Amniotic epithelial cell (primary cell): ENCODE data around the gene PCDHB1.

Experiments
- DNase-seq: peaks from one replicate; pipeline ENCODE4 v3.0.0-alpha.2; 2010; ENCODE audit warnings: low read depth

Gene PCDHB1, protein sequence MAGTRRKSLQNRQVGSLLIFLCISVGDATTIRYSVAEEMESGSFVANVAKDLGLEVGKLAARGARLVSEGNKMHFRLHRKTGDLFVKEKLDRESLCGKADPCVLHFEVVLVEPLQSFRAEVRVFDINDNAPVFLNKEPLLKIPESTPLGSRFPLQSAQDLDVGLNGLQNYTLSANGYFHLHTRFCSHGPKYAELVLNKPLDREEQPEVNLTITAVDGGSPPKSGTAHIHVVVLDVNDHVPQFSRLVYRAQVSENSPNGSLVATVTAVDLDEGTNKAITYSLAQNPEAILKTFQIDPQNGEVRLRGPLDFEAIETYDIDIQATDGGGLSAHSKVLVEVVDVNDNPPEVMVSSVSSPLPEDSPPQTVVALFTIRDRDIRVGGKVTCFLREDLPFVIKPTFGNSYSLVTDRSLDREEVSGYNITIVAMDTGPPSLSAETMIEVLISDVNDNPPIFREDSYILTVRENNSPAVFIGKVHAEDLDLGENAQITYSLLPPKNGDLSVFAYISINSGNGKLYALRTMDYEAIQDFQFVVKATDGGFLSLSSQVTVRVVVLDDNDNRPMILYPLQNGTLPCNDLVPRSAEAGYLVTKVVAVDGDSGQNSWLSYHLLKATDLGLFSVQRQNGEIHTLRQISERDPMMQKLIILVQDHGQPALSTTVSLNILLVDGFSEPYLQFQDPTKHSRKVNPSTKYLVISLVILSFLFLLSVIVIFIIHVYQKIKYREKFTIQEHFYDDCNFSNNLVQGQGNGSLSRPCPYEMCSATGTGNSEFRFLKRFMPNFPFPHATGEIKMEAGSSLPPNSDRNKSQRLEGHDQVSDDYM

DNA sequence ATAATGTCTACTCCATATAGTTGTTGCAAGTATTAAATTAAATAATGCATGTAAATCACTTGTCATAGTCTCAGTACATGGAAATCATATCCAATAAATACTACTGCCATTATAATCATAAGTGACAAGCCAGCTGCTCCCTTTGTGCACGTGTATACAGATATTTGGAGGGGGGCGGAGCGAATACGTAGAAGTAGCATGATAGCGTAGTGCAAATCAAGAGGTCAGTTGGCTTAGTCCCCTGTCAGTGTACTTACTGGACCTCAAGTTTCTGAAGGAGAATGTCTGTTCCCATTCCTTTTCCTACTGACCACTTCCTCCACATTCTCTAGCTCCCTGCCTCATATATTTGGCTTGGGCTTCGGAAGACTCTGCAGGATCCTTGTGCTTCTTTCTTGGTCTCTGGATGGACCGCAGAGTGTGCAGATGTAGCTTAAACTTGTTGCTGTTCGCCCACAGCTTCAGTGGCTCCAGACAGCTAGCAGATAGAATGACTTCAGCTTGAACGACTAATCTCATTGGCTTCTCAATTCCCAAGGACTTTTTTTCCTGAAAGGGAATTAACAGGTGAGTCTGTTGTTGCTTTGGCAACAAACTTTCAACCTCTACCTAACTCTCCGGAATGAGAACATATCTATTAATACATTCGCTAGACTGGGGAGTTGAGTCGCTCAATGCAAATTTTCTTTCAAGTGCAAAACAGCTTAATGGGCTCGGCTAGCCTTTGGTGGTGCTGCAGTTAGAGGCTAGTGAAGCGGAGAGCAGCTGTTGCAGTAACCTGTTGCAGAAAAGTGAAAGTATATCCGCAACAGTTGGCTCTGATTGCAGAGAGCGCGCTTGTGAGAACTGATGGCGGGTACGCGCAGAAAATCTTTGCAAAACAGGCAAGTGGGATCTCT is at the start of gene PCDHB1:
Gene PCDHB1 (plus strand): TSS at position 753 of the 899 bp plus-strand sequence. CDS start 97 bp downstream, at position 850.
- DNase-seq, result no peak

DNA sequence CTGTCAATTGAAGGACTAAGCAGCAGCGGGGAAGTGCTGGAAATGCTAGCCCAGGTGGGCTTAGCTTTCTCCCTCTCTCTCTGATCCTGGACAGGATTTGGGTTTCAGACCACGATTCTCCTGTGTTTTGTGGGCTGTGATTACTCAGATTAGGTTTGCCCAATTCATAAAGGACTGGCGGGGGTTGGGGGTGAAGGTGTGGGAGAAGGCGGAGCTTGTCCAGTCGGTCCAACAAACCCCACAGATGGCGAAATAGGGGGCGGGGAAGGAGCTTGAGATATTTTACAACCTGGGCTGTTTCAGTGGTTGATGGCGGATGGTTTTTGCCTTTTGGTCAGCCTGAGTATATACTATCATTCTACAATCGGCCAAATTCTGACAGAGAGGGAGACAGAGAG is 49.7 kb upstream of the PCDHB1 start:
- no peak for DNase-seq

DNA sequence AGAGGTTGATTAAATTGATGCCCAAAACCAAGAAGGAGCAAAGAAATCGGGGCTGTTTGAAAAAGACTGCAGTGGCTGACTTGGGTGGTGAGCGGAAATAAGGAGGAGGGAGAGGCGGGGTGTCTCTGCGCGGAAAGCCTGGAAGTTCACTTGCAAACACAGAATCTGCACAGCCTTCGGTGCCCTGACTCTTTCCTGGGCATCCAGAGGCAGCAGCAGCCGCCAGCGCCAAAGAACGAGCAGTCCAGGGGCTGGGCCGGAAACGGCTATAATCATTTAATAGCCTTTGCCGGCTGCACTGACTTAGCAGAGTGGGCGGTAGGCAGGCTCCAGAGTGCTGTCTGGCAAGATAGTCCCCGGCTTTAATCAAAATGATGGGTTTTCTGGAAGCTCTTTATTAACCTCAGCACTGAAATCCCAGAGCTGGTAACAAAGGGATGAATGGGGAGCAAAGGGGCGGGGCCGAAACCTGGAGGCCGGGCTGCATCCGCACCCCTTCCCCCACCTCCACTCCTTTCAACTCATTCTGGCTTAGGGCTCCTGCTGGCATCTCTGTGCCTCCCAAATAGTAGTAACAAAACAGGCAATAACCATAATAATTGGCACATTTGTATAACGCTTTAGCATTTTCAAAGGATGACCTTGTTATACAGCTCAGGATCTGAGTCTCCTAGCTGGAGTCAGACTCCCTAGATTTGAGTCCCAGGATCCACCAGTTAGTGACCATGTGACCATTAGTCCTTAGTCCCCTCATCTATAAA is 49.1 kb upstream of the PCDHB1 start:
- no peak for DNase-seq

DNA sequence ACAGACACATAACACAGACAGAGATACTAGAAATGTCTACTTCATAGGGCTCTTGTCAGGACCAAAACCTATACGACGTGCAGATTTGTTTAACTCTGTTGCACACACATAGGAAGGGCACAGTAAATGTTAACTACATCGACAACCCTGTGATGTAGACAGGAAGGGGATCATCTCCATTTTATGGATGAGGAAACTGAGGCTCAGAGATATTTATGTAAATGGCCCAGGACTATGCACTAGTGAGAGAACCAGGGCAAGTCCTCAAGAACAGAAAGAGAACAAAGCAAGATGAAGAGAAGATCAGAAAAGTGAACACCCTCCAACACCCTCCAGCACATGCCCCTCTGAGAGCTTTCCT is 48.6 kb upstream of the PCDHB1 start:
- no peak for DNase-seq

DNA sequence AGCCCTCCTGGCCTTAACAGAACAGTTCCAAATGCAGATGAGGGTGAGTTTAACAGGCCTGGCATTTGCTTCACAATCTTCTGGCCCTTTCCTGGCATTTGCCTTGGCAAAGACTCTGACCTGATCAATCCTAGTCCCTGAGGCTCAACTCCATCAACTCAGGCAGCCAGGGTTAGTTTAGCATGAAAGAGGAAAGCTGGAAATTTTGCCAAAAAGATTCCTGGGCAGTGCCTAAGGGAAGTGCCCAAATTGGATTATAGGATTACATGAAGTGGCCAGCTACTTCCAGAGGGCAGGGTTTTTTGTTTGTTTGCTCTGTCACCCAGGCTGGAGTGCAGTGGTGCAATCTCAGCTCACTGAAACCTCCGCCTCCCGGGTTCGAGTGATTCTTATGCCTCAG is 48.1 kb upstream of the PCDHB1 start:
- no peak for DNase-seq

DNA sequence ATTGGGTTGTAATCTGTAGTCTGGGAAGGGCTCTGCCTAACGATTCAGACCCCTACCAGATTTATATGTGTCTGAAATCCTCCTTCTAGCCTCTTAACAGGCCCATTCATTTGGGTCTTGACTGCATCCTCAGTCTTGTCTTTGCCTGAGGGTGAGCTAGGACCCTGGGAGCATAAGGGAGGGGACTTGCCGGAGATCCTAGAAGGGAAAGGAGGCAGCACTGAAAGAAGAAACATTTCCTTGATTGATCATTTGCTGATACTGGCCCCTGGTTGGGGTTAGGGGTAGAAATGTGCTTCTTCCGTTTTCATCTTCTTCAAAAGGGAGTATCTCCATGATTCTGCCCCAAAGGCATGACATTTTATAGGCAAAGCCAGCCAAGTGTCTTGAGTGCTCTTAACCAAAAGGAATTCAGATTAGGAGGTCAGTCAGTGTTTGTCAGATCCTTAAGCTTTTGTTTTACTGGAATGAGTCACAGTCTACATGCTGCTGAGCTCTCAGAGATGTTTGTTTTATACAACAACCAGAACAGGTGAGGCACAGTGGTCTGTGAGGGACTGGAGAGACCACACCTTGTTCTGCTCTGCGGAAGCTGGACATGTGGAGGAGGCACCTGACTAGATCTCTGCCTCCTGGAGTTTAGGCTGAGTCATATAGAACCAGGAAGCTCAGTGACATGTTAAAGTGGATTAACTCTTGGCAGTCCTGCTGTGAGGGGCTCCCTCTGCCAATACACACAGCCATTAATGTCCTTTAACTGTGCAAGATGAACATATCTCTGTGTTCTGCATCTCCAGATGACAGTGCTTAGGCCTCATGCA is 47.2 kb upstream of the PCDHB1 start:
- DNase-seq, result no peak

DNA sequence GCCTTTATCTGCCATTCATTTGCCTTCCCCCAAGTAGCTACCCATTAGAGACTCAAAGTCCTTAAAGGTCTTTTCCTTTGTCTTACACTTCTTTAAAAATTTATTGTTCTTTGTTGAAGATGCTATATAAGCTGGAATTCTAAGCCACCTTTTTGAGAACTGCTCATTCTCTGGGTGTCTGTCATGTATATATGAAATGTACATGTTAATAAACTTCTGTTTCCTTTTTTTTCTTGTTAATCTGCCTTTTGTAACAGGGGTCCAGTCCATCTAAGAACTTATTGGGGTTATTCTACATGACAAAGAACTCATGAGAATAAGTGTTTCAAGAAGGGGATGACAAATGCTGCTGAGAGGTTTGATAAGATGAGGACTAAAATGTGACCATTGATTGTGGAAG is 43.4 kb upstream of the PCDHB1 start:
- no peak for DNase-seq

DNA sequence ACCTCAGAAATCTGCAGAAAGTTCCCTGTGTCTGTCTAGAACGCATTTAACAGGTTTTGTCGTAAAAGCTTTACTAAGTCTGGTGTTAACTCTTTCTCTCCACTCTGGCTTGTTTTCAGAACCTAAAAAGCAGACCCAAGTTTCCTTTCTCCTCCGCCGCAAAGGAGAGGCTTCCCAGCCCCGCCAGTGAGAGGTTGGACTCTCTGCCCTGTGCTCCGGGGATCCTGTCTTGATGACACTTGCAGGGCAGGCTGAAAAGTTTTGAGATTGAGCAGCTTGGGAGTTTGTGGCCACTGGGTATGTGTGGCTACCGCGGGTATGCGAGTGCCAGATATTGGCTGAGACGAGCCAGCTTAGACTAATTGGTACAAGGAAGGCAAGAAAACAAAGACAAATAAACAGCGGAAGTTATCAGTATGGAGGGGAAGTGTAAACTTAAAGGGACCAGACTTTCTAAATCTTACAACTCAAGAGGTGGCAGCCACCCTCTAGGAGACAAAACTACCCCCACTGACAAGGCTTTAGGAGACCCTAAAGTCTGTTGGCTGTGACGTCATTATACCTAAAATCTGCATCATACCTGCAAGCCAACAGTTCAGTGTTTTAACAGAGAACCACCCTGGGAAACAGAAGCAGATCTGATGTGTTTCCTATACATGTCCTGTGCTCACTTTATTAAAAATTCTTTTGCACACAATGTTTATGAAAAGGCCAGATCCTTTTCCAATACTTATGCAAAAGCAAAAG is 41.0 kb upstream of the PCDHB1 start:
- no peak for DNase-seq

DNA sequence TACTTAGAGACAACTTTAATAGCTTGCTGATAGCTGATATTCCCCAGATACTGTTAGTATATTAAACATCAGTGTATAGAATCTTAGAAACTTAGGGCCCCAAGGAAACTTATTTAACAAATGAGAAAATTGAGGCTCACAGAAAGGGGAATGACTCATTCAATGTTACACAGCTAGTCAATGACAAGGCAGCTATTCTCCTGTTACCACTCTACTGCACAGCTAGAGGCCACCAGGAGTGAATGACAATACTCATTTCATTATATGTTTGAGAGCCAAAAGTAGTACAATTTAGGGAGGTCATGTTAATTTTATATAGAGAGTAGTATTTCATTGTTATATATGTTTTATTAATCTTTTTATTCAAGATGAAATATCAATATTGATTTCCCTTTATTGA is 33.2 kb upstream of the PCDHB1 start:
- no peak for DNase-seq

DNA sequence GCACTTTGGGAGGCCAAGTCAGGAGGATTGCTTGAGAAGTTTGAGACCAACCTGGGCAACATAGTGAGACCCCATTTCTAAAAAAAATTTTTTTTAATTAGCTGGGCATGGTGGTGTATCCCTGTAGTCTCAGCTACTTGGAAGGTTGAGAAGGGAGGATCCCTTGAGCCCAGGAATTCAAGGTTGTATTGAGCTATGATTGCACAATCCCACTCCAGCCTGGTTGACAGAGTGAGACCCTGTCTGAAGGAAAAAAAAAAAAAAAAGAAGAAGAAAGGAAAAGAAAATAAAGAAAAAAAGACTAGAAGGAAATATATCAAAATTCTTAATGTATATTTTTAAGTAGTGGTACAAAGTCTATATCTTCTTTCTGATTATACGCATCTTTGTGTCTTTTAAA is 28.8 kb upstream of the PCDHB1 start:
- no peak for DNase-seq

DNA sequence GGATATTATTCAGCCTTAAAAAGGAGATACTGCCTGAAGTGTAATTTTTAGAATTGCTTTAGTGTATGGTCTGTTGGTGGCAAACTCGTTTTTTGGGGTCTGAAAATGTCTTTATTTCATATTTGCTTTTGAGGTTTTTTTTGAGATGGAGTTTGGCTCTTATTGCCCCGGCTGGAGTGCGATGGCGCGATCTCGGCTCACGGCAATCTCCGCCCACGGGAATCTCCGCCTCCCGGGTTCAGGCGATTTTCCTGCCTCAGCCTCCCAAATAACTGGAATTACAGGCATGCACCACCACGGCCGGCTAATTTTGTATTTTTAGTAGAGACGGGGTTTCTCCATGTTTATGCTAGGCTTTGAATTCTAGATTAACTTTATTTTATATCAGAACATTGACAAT is 20.2 kb upstream of the PCDHB1 start:
- DNase-seq, result no peak

DNA sequence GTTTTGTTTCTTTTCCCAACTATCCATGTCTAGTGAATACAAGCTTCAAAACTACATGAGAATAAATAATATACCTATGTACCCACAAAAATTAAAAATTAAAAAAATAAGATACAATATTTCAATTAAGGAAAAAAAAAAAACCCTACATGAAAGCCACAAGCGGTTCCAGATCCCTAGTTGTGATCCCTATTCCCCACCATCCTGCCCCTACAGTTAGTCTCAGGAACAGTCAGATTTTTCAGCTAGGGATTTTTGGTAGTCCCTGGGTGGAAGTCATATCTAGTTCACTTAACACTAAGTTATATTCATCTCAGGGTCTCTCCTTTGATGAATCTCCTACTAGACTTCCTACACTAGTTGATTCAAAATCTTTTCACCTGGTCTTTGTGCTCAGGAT is 18.5 kb upstream of the PCDHB1 start:
- no peak for DNase-seq

DNA sequence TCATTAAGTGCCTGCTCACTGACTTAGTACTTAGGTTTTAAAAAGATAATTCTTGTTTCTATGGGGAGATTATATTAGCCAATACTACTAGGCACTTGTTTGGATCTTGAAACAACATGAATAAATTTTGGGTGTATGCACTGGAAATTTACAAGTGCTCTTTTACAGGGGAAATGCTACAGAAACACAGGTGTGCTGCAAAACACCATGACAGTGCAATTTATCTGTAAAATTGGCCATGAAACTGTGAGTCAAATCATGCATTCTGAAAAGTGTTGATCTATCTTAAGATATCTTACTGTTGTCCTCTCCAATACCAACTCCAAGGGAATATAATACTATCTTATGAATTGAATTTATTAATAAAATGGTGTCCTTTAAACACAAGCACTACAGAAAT is 12.1 kb upstream of the PCDHB1 start:
- no peak for DNase-seq

DNA sequence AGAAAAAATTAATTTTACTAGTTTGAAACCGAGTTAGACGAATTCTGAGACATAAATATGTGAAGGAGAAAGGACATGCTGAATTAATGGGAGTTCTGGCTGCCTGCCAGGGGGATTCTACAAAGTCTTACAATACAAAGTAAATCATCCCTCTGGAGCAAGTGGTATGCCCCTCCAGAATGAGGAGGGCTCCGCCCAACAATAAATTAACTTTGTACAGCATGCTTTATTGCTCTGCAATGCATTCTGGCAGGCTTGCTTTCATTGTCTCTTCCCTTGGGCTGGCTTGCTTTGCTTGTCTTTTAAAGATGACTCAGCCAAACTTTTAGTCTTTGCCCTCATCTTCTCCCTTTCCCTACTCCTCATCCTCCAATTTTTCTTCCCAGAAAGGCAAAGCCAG is 11.7 kb upstream of the PCDHB1 start:
- no peak for DNase-seq

DNA sequence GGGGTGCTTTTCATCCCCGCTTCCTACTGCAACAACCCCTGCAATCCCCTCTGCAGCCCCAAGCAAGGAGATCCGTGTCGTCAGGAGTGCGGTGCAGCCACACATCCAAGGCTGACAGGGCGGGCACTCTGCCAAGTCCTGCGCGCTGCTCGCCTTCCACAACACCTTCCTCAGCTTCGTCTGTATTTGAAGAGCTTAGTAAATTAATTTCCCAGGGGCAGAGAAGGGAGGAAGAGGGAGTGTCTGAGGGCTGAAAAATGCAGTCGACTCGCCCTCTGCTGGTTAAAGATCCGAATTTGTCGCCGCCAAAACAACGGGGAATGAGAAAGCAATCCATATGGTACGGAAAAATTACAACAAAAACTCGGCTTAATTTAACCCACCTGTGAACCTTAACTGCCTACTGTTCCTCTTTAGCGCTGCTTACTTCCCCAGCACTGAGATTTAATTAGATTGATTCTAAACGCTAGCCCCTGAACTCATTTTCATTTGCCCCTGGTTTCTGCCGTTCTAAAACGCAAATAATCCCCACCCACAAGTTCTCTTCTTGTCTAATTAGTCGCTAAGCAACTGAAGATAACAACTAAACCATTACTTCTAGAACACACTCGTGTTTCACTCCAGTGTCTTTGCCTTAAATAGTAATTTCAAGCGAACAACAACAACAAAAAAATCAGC is 10.9 kb upstream of the PCDHB1 start:
- DNase-seq, result no peak

DNA sequence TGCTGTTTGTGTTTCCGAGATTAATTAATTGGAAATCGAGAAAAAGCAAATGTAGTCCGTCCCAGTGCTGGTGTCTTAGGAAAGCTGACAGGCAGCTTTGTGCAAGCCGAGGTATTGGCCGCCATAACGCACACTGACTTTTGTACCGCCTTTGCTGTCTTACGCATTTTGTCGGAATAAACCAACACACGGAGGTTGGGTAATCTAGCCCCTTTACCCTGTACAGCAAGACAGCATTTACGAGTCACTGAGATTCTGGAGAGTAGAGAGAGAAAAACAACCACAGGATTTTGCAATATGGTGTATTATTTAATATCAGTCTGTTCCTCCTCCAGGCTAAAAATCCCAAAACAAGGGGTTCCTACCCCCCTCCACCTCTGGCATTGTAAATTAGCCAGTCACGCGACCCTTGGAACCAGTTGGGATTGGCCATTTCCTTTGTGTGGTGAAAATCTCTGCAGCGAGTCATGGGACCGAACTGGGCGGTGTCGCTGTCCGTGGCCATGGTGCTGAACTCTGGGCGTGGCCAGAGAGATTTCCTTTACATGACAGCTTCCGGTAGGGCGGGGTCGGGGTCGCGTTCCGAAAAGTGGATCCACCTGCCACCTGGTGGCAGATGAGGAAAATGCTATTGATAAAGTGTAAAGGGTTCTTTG is 10.3 kb upstream of the PCDHB1 start:
- DNase-seq, result peak; percentile 46

DNA sequence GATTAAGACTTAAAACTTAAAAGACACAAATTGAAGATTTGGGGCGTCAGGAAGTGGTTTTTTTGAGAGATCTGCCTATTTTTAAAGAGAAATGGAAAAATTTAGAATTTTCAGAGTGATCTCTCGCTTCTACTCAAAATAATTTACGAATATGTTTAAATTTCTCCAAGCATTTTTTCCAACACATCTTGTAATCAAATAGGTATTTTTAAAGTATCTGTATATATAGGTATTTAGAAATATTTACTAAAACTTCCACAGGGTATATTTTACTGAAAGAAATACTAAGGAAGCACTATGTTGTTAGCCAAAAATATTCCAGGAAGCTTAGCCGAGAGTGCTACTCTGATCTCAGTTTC is 9.8 kb upstream of the PCDHB1 start:
- DNase-seq, result no peak

DNA sequence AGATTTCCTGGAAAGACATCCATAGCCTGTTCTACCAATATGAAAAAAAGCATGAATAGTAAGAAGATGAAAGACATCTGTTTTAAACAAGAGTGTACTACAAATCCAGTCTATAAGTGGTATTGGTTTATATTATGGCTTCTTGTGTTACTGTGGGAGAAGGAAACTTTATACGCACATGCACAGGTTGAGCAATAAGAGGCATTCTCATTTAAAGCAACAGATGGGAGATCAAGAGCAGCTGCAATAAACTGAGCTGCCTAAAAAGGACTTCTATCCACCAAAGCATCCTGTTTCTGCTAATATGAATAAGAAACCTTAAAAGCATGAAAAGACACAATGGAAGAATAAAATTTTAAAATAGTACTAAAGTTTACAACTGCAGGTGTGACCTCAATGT is 8.6 kb upstream of the PCDHB1 start:
- no peak for DNase-seq

DNA sequence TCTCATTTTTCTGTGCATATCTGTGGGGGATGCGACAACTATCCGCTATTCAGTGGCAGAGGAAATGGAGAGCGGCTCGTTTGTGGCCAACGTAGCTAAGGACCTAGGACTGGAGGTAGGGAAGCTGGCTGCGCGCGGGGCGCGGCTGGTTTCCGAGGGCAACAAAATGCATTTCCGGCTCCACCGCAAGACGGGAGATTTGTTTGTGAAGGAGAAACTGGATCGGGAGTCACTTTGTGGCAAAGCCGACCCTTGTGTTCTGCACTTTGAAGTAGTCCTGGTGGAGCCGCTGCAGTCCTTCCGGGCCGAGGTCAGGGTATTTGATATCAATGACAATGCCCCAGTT is 320 bp downstream of the PCDHB1 start:
- DNase-seq, result no peak
